GM12865 (cell line): ENCODE data around the gene DDAH1.
A peak's percentile ranks its signal among the peaks of the same experiment; 100 is the strongest.

ENCODE experiments used
- DNase-seq: peaks from one replicate; pipeline ENCODE4 v3.0.0; 2010; ENCODE audit warnings: low read depth
- H3K4me3 ChIP-seq: 2 replicates; pipeline ENCODE4 v1.5.1; 2011; ENCODE audit warnings: mild to moderate bottlenecking, low read depth, low read length, control low read depth
- CTCF ChIP-seq: IDR thresholded peaks from 2 replicates; pipeline ENCODE4 v1.5.1; 2011; ENCODE audit warnings: low read length, control low read depth, low read depth, inconsistent platforms; ENCODE audit not compliant: insufficient read depth; ENCODE audit errors: missing control alignments

Gene DDAH1

GRCh38 chr1:85330711-85331290 is 134.2 kb downstream of the DDAH1 start:
- no peak for TF ChIP-seq CTCF
- no peak overlapping the region for H3K4me3 ChIP-seq
- peak; percentile 47 for DNase-seq

GRCh38 chr1:85330214-85330631 is 134.7 kb downstream of the DDAH1 start:
- no peak for DNase-seq
- TF ChIP-seq CTCF, result no peak
- H3K4me3 ChIP-seq, result no peak overlapping the region

GRCh38 chr1:85328713-85329397 is 136.1 kb downstream of the DDAH1 start:
- no peak for TF ChIP-seq CTCF
- no peak overlapping the region for H3K4me3 ChIP-seq
- no peak for DNase-seq

- no peak for TF ChIP-seq CTCF
- no peak for DNase-seq
- H3K4me3 ChIP-seq, result no peak overlapping the region
Observed at GRCh38 chr1:85327759-85328158, 137.2 kb downstream of the DDAH1 start.

- DNase-seq, result no peak
- TF ChIP-seq CTCF, result no peak
Observed at GRCh38 chr1:85326851-85327250, 138.1 kb downstream of the DDAH1 start.

GRCh38 chr1:85326336-85326735 is 138.6 kb downstream of the DDAH1 start:
- H3K4me3 ChIP-seq, result no peak overlapping the region
- no peak for DNase-seq
- no peak for TF ChIP-seq CTCF

More at GRCh38 chr1:85326851-85327250, 138.1 kb downstream of the DDAH1 start:
- H3K4me3 ChIP-seq, result no peak overlapping the region

GRCh38 chr1:85325920-85326319 is 139.0 kb downstream of the DDAH1 start:
- no peak overlapping the region for H3K4me3 ChIP-seq
- DNase-seq, result no peak
- no peak for TF ChIP-seq CTCF
